Fibroblast of skin of back (primary cell): ENCODE data around the gene RTL10.

Experiments
- DNase-seq: peaks from one replicate; pipeline ENCODE4 v3.0.0-alpha.2; 2013

The RTL10 gene

GRCh38 chr22:19822301-19823117 is 32.2 kb downstream of the RTL10 start:
- DNase-seq: no peak

GRCh38 chr22:19821523-19822300 is 33.0 kb downstream of the RTL10 start:
- no peak for DNase-seq

- DNase-seq: no peak
These were observed 33.7 kb downstream of the RTL10 start for GRCh38 chr22:19820880-19821522.

- no peak for DNase-seq
These were observed 34.5 kb downstream of the RTL10 start for GRCh38 chr22:19819911-19820879.

GRCh38 chr22:19819208-19819910 is 35.3 kb downstream of the RTL10 start:
- no peak for DNase-seq

- no peak for DNase-seq
These were observed 36.1 kb downstream of the RTL10 start for GRCh38 chr22:19818324-19819207.

- DNase-seq: no peak
These were observed 38.1 kb downstream of the RTL10 start for GRCh38 chr22:19816372-19817119.

- DNase-seq: no peak
These were observed 38.8 kb downstream of the RTL10 start for GRCh38 chr22:19815823-19816290.

GRCh38 chr22:19815093-19815822 is 39.4 kb downstream of the RTL10 start:
- no peak for DNase-seq

- DNase-seq: no peak
These were observed 40.2 kb downstream of the RTL10 start for GRCh38 chr22:19814428-19814827.

- DNase-seq: no peak
These were observed 41.8 kb downstream of the RTL10 start for GRCh38 chr22:19812910-19813309.

- no peak for DNase-seq
These were observed 42.6 kb downstream of the RTL10 start for GRCh38 chr22:19811811-19812771.

GRCh38 chr22:19811211-19811621 is 43.5 kb downstream of the RTL10 start:
- DNase-seq: no peak

- DNase-seq: peak; percentile 83
These were observed 44.1 kb downstream of the RTL10 start for GRCh38 chr22:19810381-19811201.

- no peak for DNase-seq
These were observed 44.9 kb downstream of the RTL10 start for GRCh38 chr22:19809741-19810140.

GRCh38 chr22:19808873-19809478 is 45.7 kb downstream of the RTL10 start:
- no peak for DNase-seq
